Glutamatergic neuron (in vitro differentiated cells): ENCODE measurements around the gene GAS2L1. TPM values are rescaled to one million over a fixed set of nuclear protein-coding genes. Genes with fewer than 3 reads are reported as not detected.

ENCODE experiments used
- DNase-seq: peaks from one replicate; pipeline ENCODE4 v3.0.0; 2022
- H3K27ac Mint-ChIP-seq: one replicate; pipeline ENCODE4 v1.8.0; 2020; ENCODE audit warnings: mild to moderate bottlenecking, mixed read lengths, inconsistent platforms; ENCODE audit not compliant: unreplicated experiment
- H3K27me3 Mint-ChIP-seq: one replicate; pipeline ENCODE4 v1.8.0; 2020; ENCODE audit warnings: mild to moderate bottlenecking, moderate library complexity, mixed read lengths, inconsistent platforms; ENCODE audit not compliant: unreplicated experiment
- H3K36me3 Mint-ChIP-seq: one replicate; pipeline ENCODE4 v1.8.0; 2020; ENCODE audit warnings: mild to moderate bottlenecking, mixed read lengths, inconsistent platforms; ENCODE audit not compliant: unreplicated experiment
- H3K4me1 Mint-ChIP-seq: one replicate; pipeline ENCODE4 v1.8.0; 2020; ENCODE audit warnings: mild to moderate bottlenecking, low read depth, mixed read lengths, inconsistent platforms; ENCODE audit not compliant: unreplicated experiment
- H3K4me3 Mint-ChIP-seq: one replicate; pipeline ENCODE4 v1.8.0; 2020; ENCODE audit warnings: mild to moderate bottlenecking, mixed read lengths, inconsistent platforms; ENCODE audit not compliant: unreplicated experiment
- H3K9me3 Mint-ChIP-seq: one replicate; pipeline ENCODE4 v1.8.0; 2020; ENCODE audit warnings: mild to moderate bottlenecking, moderate library complexity, mixed read lengths, inconsistent platforms; ENCODE audit not compliant: unreplicated experiment
- CTCF ChIP-seq: fragments of 200-600 bp; sonication (generic); IDR thresholded peaks from one replicate; pipeline ENCODE4 v1.5.0; 2021; ENCODE audit not compliant: partially characterized antibody, unreplicated experiment
- total RNA-seq: library from RNA; stranded (reverse); fragmentation: NEBNext Ultra II Directional; extraction: Animal tissue kit (Norgen Biotek cat#: 25700); gene quantifications from one replicate; pipeline ENCODE4 v1.2.1, GENCODE V29; 2021; ENCODE audit not compliant: unreplicated experiment

Gene GAS2L1
- total RNA-seq, 1 donor from 2014 or later = 10.3 TPM

GRCh38 chr22:29330753-29331152 is 24.3 kb downstream of the GAS2L1 start:
- H3K9me3 Mint-ChIP-seq = peaks cover 5% of the 10 kb centered on the region
- H3K4me3 Mint-ChIP-seq = no peak overlapping the region
- no peaks in the 10 kb centered on the region for H3K36me3 Mint-ChIP-seq
- H3K27ac Mint-ChIP-seq = peak overlapping the region; percentile 59
- H3K4me1 Mint-ChIP-seq = peaks cover 14% of the 10 kb centered on the region
- H3K27me3 Mint-ChIP-seq = peaks cover 2% of the 10 kb centered on the region
- no peak for TF ChIP-seq CTCF
- DNase-seq = peak; percentile 60

- H3K27me3 Mint-ChIP-seq = peaks cover 2% of the 10 kb centered on the region
- peaks cover 14% of the 10 kb centered on the region for H3K4me1 Mint-ChIP-seq
- TF ChIP-seq CTCF = no peak
- no peak for DNase-seq
- H3K9me3 Mint-ChIP-seq = peaks cover 4% of the 10 kb centered on the region
- H3K4me3 Mint-ChIP-seq = no peak overlapping the region
- H3K36me3 Mint-ChIP-seq = no peaks in the 10 kb centered on the region
- H3K27ac Mint-ChIP-seq = no peak overlapping the region
Observed at GRCh38 chr22:29331213-29331612, 24.8 kb downstream of the GAS2L1 start.

GRCh38 chr22:29331658-29332300 is 25.3 kb downstream of the GAS2L1 start:
- Mint-ChIP-seq H3K27ac (peak overlapping the region; percentile 48), H3K27me3 (peaks cover 2% of the 10 kb centered on the region), H3K9me3 (peaks cover under 1% of the 10 kb centered on the region), H3K36me3 (no peaks in the 10 kb centered on the region), H3K4me1 (peaks cover 12% of the 10 kb centered on the region), H3K4me3 (no peak overlapping the region)
- DNase-seq = no peak
- no peak for TF ChIP-seq CTCF

- H3K27me3 Mint-ChIP-seq = peaks cover 4% of the 10 kb centered on the region
- no peak overlapping the region for H3K4me3 Mint-ChIP-seq
- no peaks in the 10 kb centered on the region for H3K36me3 Mint-ChIP-seq
Observed at GRCh38 chr22:29332886-29333496, 26.5 kb downstream of the GAS2L1 start.

More at GRCh38 chr22:29332886-29333496, 26.5 kb downstream of the GAS2L1 start:
- H3K9me3 Mint-ChIP-seq = no peaks in the 10 kb centered on the region
- peaks cover 12% of the 10 kb centered on the region for H3K4me1 Mint-ChIP-seq
- DNase-seq = no peak
- H3K27ac Mint-ChIP-seq = no peak overlapping the region
- TF ChIP-seq CTCF = no peak
